ENCODE results near the gene GGTLC2.
"Not testable (repeated sequence)": the region's sequence is repeated elsewhere in the genome, so short reads cannot be mapped to it uniquely, and the experiment has no call there.

GGTLC2 gene

GRCh38 chr22:22644314-22644713 is at the start of gene GGTLC2:
TSS of gene GGTLC2 (plus strand) at chr22:22644614. CDS start at chr22:22646346, 1,732 bp downstream.
- FAIRE-seq, result not testable (repeated sequence)

DNA sequence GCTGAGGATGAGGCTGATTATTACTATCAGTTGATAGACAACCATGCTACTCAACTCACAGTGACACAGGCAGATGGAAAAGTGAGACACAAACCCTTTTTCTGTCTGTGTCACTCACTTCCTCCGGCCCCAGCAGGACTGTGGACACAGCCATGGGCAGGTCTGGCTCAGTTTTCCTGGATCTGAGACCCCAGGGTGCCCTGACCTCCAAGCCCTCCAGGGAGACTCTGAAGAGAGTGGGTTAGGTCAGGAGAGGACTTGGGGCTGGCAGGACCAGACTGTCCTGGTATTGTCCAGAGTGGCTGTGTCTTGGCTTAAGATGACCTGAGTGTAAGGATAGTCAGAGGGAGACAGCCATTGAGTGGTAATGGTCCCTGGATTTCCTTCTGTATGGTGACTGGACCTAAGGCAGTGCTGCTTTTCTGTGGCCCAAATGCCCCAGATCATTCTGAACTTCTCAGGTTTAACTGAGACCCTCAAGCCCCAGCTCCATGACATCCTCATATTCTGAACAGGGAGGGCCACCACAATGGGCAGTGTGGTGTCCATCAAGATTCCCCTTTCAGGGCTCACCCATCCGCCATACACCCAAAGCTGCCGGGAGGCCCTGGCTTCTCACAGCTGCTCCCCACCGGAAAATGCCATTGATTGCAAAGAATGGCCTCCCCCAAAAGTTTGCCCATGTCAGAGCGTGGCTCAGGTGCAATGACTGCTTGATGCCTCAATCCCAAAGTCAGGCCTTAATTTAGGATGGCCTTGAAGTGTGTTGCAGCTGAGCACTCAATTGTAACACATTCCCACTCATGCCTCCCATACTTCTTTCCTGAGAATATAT is 49.2 kb upstream of the GGTLC2 start:
- FAIRE-seq, result no peak

- no peak for FAIRE-seq
Measured at GRCh38 chr22:22598144-22598543, 46.3 kb upstream of the GGTLC2 start.

DNA sequence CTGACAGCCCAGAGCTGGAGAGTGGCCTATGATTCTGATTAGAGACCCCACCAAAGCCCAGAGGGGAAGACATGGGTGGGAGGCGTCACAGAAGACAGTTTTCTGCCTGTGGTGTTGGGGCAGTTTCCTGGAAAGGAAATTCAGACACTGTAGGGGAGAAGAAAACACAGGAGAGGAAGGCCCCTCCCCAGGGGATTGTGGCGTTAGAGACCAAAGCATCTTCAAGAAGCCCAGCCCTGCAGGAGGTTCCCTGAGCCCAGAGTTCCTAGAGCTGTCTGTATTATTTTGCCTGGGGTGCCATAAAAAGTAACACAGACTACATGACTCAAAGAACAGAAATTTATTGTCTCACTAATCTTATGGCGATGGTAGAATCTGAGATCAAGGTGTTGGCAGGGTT is 45.2 kb upstream of the GGTLC2 start:
- no peak for FAIRE-seq

DNA sequence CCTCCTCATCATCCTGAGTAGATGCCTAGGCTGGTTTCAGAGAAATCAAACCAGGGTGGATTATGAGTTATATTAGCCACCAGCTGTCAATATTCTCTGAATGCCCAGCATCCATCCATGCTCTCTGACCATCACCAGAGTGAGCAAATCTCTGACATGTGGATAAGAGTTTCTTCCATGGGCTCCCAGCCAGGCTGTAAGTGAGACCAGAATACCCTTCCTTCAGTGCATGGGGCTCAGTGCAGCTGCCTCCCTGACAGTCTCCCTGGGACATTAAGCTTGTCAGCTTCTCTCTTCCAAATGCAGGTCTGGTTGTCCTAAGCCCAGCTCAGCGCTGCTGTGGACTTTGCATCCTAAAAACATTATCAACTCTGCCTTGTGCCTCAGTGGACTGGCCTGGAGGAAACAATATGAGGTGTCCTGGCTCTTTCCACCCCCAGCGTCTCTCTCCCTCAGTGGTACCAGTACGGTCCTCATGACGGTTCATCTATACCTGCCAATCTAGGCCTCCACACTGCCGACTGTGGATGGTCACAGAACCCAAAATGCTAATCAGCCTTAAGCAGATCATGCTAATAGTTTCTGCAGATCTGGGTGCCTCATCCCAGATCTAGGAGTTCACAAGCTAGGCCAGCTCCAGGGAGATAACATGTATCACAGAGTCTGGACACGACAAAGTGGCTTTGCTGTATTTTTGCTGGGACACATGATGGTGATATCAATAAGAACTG is 43.7 kb upstream of the GGTLC2 start:
- no peak for FAIRE-seq

- no peak for FAIRE-seq
Measured at GRCh38 chr22:22603470-22603947, 40.9 kb upstream of the GGTLC2 start.

DNA sequence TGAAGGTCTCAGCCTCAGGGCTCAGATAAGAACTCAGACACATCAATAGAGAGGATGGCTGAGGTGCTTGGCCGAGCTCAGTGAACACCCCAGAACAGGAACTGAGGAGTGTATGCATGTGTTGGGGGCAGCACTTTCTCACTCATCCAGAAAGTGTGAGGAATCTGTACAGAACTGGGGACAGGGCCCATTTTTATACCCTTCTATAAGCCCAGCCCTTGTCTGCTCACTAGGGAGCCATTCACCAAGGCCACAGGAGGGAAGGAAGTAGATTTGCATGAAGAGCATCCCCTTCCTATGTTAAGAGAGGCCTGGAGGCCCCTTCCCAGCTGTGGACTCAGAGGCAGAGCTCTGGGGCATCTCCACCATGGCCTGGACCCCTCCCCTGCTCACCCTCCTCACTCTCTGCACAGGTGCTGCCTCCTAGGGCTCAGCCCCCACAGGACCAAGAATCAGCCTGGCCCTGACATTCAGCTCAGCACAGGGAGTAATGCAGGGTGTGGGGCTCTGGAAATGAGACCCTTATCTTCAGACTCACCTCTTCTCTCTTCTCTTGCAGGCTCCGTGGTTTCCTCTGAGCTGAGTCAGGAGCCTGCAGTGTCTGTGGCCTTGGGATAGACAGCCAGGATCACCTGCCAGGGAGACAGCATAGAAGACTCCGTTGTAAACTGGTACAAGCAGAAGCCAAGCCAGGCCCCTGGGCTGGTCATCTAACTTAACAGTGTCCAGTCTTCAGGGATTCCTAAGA is 39.9 kb upstream of the GGTLC2 start:
- no peak for FAIRE-seq

DNA sequence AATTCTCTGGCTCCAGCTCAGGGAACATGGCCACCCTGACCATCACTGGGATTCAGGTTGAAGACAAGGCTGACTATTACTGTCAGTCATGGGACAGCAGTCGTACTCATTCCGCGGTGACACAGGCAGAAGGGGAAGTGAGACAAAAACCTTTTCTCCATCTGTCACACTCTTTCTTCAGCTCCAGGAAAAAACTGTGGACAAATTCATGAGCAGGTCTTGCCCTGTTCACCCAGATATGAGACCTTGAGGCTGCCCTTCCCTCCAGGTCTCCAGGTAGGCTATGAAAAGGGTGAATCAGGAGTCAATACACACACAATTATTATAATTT is 39.4 kb upstream of the GGTLC2 start:
- FAIRE-seq, result no peak

DNA sequence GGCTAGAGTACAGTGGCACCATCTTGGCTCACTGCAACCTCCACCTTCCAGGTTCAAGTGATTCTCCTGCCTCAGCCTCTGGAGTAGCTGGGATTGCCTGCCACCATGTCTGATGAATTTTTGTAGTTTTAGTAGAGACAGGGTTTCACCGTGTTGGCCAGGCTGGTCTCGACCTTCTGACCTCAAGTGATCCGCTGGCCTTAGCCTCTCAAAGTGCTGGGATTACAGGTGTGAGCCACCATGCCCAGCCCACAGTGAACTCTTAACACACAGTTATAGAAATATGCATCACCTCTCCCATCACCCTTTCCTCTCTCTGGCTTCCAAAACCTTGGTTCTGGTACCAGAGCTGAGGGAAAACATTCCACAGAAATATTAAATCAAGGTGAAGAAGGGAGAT is 36.4 kb upstream of the GGTLC2 start:
- FAIRE-seq, result not testable (repeated sequence)

DNA sequence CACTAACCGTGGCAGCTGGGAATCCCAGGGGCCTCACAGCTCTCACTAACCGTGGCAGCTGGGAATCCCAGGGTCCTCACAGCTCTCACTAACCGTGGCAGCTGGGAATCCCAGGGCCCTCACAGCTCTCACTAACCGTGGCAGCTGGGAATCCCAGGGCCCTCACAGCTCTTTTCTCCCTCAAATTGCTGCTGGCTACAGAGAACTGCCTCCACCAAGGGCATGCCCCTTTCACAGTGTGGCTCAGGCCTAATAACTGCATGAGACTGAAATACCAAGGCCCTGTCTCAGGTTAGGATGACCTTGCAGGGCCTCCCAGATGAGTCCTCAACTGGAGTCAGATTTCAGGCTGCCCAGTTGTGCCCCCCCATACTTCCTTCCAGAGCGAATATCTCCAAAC is 35.1 kb upstream of the GGTLC2 start:
- FAIRE-seq, result no peak

DNA sequence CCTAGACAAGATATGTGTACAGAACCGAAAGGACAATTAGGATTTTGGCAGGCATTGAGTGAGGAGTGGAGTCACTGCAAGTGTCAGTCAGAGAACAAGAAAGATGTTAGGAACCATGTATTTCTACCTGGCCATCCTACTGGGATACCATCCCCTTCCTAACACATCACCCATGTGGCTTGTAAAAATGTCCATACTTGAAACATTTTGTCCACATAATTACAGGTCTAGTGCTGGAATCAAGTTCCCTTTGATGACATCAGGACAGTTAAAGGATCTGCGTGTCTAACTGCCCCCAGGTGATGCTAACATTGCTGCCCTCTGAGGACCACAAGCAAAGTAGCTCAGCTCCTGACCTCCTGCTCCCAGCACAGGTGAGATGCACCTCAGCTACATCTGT is 31.9 kb upstream of the GGTLC2 start:
- no peak for FAIRE-seq

- no peak for FAIRE-seq
Measured at GRCh38 chr22:22614065-22614464, 30.3 kb upstream of the GGTLC2 start.

DNA sequence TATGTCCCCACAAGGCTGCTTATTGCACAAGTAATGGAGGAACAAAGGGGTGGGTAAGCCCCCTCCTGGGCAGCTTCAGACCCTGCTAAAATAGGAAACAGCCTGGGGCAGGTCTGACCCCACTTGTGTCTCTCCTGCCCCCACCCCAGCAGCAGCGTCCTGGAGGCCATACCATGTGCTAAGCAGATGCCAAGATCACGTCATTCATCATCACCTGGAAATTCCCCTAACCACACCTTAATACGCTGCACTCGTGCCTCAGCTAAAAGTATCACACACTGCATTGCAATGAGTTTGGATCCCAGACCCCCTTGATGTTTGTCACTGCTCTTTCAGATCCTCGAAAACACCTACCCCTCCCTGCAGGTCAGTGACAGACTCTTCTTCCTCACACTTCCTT is 27.8 kb upstream of the GGTLC2 start:
- FAIRE-seq, result no peak

- FAIRE-seq, result no peak
Measured at GRCh38 chr22:22618448-22618847, 26.0 kb upstream of the GGTLC2 start.

DNA sequence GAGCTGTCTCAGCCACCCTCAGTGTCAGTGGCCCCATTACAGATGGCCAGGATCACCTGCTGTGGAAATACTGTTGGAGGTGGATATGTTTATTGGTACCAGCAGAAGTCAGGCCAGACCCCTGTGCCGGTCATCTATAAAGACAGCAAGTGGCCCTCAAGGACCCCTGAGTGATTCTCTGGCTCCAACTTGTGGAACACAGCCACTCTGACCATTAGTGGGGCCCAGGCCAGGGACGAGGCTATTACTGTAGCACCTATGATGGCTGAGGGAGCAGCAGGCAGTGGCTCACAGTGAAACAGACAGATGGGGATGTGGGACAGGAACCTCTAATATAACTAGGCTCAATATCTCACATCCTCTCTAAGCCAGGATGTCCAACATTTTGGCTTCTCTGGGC is 25.5 kb upstream of the GGTLC2 start:
- no peak for FAIRE-seq

DNA sequence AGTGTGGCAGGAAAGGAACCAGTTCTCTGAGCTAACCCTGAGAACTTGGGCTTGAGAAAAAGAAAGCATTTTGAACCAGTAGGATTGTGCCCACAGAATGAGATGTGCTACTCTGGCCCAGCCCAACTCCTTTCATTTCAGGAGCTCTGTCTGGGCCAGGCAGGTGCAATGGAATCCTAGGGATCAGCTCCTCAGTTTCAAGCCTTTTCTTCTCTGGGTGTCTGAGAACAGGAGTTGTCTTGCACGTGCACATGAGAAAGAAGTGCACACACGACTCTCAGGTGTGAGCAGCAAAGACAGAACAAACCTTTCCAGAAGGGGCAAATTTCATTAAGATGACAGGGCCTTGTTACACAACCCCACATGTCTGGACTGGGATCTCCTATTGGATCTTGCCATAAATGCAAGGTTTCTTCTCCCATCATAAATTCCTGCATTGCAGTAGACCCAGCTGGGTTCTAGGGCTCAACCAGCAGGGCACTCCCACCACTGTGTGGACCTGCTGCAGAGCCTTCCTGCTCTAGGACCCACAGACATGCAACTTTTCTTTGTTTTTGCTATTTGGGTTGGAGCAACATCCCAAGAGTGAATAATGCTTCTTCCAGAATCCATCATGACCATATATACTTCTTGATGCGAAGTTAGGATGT is 24.5 kb upstream of the GGTLC2 start:
- FAIRE-seq, result no peak

DNA sequence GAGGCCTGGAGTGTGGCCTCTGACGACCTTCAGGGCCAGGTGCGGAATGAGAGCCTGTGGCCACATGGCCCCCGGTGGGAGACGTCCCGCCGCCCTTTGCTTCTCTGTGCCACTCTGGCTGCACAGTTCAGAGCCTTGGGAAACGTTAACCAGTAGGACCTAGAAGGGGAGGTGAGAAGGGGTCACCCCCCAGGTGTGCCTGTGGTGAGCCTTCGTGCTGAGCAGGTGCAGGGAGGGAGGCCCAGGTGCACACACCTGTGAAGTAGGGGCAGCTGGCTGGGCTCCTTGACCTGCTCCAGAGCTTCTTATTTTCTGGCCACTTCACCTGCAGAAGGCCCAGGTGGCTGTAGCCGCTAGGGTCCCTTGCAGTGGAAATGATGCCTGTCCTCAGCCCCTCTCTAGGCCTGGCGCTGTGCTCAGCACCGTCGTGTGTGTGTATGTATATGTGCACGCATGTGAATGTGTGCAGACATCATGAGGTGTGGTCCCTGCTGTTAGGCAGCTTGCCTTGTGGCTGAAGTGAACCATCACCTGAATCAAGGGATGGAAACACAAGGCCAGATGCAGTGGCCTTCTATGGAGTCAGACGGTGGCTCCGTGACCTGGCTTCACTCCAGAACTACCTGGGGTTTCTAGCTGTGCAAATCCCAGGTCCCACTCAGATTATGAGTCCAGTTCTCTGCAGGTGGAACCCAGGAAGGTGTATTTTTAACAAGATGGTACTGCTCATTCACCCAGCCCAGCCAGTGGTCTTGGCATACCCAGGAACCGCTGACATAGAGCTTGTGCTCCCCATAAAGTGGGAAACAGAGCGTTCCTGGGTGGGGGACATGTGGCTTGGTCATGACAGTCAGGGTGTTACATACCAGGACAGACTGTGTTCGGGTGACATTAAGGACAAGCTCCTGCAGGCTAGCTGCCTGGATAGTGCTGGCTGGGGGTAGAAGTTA is 15.6 kb upstream of the GGTLC2 start:
- FAIRE-seq, result not testable (repeated sequence)

- FAIRE-seq, result not testable (repeated sequence)
Measured at GRCh38 chr22:22631223-22631652, 13.2 kb upstream of the GGTLC2 start.

- not testable (repeated sequence) for FAIRE-seq
Measured at GRCh38 chr22:22632226-22632625, 12.2 kb upstream of the GGTLC2 start.

DNA sequence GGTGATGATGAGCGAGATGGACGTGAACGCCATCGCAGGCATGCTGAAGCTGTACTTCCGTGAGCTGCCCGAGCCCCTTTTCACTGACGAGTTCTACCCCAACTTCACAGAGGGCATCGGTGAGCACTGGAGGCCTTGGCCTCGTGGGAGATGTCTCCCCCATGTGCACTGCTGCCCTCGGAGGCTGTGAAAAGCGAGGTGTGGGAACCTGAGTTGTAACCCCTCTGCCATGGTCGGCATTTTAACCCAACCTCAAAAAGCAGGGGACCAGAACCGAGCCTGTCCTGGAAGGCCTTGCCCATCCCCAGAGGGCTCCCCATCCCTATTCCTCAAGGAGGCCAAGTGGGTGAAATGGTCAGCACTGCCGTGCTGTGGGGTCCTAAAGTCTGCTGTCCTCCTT is 10.9 kb upstream of the GGTLC2 start:
- not testable (repeated sequence) for FAIRE-seq

DNA sequence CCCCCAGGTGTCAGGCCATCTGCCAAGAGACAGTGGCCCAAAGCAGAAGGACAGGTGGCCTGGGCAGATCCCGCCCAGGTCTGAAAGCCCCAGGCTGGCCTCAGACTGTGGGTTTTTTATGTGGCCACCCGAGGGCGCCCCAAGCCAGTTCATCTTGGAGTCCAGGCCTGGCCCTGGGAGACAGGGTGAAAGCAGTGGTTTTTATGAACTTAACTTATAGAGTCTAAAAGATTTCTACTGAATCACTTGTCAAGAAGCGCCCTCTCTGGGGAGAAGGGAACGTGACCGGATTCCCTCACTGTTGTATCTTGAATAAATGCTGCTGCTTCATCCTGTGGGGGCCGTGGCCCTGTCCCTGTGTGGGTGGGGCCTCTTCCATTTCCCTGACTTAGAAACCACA is 8.2 kb upstream of the GGTLC2 start:
- FAIRE-seq, result peak; percentile 8

DNA sequence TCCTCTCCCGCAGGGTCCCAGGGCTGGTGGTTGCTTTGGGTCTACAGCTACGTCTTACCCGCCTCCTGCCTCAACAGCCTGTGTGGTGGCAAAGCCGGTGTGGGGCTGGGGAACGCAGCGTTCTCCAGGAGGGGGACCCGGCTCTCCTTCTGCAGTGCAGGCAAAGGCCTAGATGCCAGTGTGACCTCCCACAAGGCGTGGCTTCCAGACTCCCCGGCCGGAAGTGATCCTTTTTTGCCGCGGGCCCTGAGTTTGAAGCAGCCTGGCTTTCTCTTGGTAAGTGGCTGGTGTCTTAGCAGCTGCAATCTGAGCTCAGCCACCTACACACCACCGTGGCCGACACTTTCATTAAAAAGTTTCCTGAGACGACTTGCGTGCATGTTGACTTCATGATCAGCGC is 6.1 kb upstream of the GGTLC2 start:
- not testable (repeated sequence) for FAIRE-seq

Measured in endometrium (tissue), 2 donors.